SU-DHL-6 (cell line): ENCODE data around the gene FSTL4.

Source experiments
- EZH2phosphoT487 ChIP-seq: fragments of 200-600 bp; sonication (generic), shearing (Covaris generic); conservative IDR thresholded peaks from 2 replicates; pipeline ENCODE4 v1.6.1; 2018; ENCODE audit warnings: mild to moderate bottlenecking, antibody characterized with exemption, low read length, moderate library complexity, mixed read lengths
- TF ChIP-seq, protein P1 (sequence below): fragments of 200-600 bp; sonication (generic); IDR thresholded peaks from one replicate; pipeline ENCODE4 v1.5.1; 2017; ENCODE audit warnings: antibody characterized with exemption, mild to moderate bottlenecking, low read length, moderate library complexity; ENCODE audit not compliant: insufficient read depth, poor library complexity, severe bottlenecking

DNA sequence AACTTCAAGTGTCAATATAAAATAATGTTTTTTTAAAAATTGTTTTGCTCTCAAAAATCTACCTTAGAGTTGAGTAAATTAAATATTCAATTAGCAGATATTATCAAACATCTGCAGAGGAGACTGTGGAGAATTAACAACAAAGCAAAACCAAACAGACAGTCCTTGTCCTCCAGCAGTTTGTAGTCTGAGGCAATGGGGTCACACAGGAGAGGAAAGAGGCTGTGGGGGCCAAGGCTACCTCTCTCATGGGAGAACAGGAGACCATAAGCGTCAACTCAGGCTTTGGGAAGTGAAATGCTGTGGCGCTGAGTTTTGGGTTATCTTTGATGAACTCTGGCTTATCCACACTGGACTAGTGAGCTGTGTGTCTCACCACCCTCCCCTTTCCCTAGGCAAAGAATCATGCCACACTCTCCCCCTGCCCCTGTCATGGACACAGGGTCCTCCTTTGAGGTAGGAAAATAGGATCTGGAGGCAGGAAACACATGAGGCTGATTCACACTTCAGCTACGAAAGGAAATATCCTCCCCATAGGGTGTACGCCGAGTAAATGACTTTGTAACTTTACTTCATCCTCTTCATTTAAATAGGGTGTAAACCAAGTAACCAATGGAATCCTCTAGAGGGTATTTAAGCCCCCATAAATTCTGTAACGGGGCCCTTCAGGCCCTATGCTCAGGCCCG is 152.7 kb downstream of the FSTL4 start:
- TF ChIP-seq, protein P1, sequence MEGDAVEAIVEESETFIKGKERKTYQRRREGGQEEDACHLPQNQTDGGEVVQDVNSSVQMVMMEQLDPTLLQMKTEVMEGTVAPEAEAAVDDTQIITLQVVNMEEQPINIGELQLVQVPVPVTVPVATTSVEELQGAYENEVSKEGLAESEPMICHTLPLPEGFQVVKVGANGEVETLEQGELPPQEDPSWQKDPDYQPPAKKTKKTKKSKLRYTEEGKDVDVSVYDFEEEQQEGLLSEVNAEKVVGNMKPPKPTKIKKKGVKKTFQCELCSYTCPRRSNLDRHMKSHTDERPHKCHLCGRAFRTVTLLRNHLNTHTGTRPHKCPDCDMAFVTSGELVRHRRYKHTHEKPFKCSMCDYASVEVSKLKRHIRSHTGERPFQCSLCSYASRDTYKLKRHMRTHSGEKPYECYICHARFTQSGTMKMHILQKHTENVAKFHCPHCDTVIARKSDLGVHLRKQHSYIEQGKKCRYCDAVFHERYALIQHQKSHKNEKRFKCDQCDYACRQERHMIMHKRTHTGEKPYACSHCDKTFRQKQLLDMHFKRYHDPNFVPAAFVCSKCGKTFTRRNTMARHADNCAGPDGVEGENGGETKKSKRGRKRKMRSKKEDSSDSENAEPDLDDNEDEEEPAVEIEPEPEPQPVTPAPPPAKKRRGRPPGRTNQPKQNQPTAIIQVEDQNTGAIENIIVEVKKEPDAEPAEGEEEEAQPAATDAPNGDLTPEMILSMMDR: no peak
- no peak for TF ChIP-seq EZH2phosphoT487
